ENCODE measurements around the gene CD2AP.
A peak's percentile ranks its signal among the peaks of the same experiment; 100 is the strongest.

Gene CD2AP, protein sequence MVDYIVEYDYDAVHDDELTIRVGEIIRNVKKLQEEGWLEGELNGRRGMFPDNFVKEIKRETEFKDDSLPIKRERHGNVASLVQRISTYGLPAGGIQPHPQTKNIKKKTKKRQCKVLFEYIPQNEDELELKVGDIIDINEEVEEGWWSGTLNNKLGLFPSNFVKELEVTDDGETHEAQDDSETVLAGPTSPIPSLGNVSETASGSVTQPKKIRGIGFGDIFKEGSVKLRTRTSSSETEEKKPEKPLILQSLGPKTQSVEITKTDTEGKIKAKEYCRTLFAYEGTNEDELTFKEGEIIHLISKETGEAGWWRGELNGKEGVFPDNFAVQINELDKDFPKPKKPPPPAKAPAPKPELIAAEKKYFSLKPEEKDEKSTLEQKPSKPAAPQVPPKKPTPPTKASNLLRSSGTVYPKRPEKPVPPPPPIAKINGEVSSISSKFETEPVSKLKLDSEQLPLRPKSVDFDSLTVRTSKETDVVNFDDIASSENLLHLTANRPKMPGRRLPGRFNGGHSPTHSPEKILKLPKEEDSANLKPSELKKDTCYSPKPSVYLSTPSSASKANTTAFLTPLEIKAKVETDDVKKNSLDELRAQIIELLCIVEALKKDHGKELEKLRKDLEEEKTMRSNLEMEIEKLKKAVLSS

DNA sequence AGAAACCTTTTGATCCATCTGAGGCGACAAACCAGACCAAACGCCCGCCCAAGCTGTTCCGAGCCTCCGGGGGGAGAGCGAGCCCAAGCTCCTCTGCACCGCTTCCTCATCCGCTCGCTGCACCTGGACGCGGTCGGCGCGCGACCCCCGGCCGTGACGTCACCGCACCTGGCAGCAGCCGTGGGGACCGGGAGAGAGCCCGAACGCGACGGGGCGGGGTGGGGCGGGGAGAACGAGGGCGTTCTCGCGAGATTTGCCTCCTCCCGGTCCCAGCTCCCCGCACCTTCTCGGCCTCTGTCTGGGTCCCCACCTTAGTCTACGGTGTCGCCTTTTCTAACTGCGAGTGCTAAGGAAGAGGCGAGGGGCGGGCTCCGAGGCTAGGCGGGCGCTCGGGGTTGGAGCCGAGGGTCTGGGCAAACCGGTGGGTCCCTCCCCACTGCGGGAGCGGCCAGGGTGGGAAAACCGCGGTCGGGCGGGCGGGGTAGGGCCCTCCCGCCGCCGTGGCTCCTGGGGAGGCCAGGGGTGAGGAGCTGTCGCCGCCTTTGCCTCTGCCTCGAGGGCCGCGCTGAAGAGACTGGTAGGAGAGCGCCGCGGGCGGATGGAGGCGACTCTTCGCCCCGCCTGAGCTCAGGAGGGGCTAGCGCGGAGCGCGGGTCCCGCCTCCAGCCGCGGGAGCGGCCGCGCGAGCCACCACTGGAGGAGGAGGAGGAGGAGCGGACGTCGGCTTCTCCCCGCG, at the start of gene CD2AP:
Gene CD2AP, plus strand, starts transcription at position 293 of the 736 bp plus-strand sequence. CDS start 456 bp downstream, outside the sequence.
- DNase-seq (ENCODE audit: low spot score): peak; percentile 93
- TF ChIP-seq, protein P1, sequence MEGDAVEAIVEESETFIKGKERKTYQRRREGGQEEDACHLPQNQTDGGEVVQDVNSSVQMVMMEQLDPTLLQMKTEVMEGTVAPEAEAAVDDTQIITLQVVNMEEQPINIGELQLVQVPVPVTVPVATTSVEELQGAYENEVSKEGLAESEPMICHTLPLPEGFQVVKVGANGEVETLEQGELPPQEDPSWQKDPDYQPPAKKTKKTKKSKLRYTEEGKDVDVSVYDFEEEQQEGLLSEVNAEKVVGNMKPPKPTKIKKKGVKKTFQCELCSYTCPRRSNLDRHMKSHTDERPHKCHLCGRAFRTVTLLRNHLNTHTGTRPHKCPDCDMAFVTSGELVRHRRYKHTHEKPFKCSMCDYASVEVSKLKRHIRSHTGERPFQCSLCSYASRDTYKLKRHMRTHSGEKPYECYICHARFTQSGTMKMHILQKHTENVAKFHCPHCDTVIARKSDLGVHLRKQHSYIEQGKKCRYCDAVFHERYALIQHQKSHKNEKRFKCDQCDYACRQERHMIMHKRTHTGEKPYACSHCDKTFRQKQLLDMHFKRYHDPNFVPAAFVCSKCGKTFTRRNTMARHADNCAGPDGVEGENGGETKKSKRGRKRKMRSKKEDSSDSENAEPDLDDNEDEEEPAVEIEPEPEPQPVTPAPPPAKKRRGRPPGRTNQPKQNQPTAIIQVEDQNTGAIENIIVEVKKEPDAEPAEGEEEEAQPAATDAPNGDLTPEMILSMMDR (IDR thresholded peaks at IDR 0.05; ENCODE audit: extremely low read depth, missing control alignments): peak; percentile 15

DNA sequence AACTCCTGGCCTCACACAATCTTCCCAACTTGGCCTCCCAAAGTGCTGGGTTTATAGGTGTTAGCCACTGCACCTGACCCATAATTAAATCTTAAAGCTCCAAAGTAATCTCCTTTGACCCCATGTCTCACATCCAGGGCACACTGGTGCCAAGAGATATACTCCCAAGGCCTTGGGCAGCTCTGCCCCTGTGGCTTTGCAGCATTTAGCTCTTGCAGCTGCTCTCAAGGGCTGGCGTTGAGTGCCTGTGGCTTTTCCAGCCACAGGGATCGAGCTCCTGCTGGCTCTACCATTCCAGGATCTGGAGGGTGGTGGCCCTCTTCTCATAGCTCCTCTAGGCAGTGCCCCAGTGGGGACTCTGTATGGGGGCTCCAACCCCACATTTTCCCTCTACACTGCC, 49.3 kb upstream of the CD2AP start:
- TF ChIP-seq, protein P1 (IDR thresholded peaks at IDR 0.05; ENCODE audit: extremely low read depth, missing control alignments): no peak
- no peak for DNase-seq (ENCODE audit: low spot score)

DNA sequence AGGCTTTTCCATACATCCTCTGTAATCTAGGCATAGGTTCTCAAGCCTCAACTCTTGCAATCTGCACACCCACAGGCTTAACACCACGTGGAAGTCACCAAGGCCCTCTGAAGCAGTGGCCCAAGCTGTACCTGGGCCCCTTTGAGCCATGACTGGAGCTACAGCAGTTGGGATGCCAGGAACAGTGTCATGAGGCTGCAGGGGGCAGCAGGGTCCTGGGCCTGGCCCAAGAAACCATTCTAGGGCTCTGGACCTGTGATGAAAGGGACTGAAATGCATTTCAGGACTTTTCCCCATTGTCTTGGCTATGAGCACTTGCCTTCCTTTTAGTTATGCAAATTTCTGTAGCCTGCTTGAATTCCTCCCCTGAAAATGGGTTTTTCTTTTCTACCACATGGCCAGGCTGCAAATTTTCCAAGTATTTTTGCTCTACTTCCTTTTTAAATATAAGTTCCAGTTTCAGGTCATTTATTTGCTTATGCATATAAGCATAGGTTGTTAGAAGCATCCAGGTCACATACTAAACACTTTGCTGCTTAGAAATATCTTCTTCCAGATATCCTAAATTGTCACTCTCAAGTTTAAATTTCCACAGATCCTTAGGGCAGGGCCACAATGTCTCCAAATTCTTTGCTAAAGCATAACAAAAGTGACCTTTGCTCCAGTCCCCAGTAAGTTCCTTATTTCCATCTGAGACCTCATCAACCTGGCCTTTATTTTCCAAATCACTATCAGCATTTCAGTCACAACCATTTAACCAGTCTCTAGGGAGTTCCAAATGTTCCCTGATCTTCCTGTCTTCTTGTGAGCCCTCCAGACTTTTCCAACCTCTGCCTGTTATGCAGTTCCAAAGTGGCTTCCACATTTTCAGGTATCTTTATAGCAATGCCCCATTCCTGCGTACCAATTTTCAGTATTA, 48.6 kb upstream of the CD2AP start:
- TF ChIP-seq, protein P1 (IDR thresholded peaks at IDR 0.05; ENCODE audit: extremely low read depth, missing control alignments): no peak
- no peak for DNase-seq (ENCODE audit: low spot score)

DNA sequence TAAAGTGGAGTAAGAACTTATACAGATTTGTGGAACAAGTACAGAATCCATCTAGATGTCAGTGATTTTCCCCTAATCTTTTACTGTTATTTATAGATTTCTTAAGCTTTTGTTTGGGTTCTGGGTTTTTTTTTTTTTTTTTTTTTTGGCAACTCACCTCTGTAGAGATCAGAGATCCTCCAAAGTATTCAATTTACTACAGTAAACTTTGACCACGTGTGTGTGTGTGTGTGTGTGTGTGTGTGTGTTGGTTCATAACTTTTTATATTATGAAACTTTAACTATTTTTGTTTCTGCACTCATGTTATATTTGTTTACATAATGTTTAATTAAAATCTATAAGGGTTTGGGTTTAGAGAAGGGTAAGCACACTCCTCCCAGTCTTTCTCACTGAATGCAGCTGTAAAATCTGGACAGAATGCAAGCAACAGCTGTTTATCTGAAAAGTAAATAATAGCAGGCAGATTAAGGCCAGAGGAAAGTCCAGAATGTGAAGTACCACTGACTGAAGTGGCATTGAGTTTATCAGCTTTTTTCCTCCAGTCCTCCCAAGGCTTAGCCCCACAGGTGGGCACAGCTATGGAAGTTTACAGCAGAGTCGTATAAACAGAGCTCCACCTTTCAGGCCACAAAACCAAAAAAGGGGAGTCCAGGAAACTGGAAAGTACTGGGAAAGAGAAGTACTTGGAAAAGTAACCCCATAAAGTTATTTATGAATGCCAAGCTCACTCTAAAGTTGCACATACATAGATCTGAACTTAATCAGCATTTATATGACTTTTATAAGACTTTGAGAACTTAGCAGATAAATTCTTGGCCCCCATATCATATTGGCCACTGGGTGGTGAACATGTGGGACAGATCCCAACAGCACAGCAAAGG, 43.0 kb upstream of the CD2AP start:
- no peak for DNase-seq (ENCODE audit: low spot score)
- TF ChIP-seq, protein P1 (IDR thresholded peaks at IDR 0.05; ENCODE audit: extremely low read depth, missing control alignments): no peak

DNA sequence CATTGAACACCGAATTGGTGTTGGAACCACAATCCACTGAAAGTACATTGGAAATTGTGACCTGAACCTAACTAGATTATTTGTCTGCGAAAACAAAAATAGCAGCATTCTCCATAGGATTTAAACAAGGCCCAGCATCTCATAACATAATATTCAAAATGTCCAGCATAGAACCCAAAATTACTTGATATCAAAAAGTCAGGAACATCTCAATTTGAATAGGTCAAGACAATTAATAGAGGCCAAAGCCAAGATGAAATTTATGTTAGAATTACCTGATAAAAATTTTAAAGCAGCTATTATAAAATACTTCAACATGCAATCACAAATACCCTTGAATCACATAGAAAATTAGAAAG, 42.4 kb upstream of the CD2AP start:
- TF ChIP-seq, protein P1 (IDR thresholded peaks at IDR 0.05; ENCODE audit: extremely low read depth, missing control alignments): no peak
- no peak for DNase-seq (ENCODE audit: low spot score)

DNA sequence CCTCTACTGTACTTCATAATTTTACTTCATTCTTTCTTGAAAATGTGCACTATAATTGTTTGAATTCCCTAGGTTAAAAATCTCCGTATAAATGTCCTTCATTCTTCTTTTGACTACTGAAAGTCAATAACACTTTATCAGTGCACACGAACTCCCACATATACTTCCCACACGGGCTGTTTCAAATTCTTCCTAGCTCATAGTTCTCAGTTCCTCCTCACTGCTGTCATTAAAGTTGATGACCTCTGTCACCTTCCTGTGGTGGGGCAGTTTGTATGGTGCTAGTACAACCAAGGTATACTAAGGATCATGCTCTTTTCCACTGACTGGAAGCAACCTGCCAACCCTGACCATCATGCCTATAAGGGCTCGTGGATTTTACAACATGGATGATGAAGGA, 40.0 kb upstream of the CD2AP start:
- peak; percentile 47 for DNase-seq (ENCODE audit: low spot score)
- TF ChIP-seq, protein P1 (IDR thresholded peaks at IDR 0.05; ENCODE audit: extremely low read depth, missing control alignments): no peak
